ENCODE results near the gene UXT. TPM values are rescaled to one million over a fixed set of nuclear protein-coding genes. Genes with fewer than 3 reads are reported as not detected.

Gene UXT
- polyA plus RNA-seq, 1 of the 3 experiments (the other 2 are of a cell fraction): 205 TPM

- CTCF ChIA-PET: no interaction called here
- H3K27ac ChIP-seq (ENCODE audit: low read depth in 2 of 2, low read length in 1 of 2): no peak overlapping the region
- no peak for TF ChIP-seq CTCF (IDR thresholded peaks at IDR 0.05)
- no peak for TF ChIP-seq MEF2A (IDR thresholded peaks at IDR 0.05; ENCODE audit: borderline replicate concordance, low read depth)
- TF ChIP-seq PBX3 (IDR thresholded peaks at IDR 0.05): no peak
- no peak for TF ChIP-seq SIN3A (IDR thresholded peaks at IDR 0.05; ENCODE audit: borderline replicate concordance, low read depth, low read length)
- no peak for TF ChIP-seq RAD21 (IDR thresholded peaks at IDR 0.05; ENCODE audit: low read length)
- no peak for TF ChIP-seq FOSL2 (IDR thresholded peaks at IDR 0.05; ENCODE audit: borderline replicate concordance, low read depth)
- no peak for TF ChIP-seq FOXJ3 (CRISPR knock-in tag; IDR thresholded peaks at IDR 0.05)
- no peak for TF ChIP-seq NFIC (IDR thresholded peaks at IDR 0.05; ENCODE audit: borderline replicate concordance)
- TF ChIP-seq YY1 (IDR thresholded peaks at IDR 0.05; ENCODE audit: low read depth): no peak
- no peak for TF ChIP-seq ZBTB33 (IDR thresholded peaks at IDR 0.05; ENCODE audit: borderline replicate concordance, low read depth)
- H3K4me1 ChIP-seq (ENCODE audit: control insufficient read depth in 1 of 2, insufficient read depth in 2 of 2, low read depth in 1 of 2, low read length in 1 of 2): no peaks in the 10 kb centered on the region
- no peak overlapping the region for H3K4me2 ChIP-seq
- no peak overlapping the region for H3K4me3 ChIP-seq (ENCODE audit: low read depth in 2 of 2, low read length in 1 of 2)
- no peaks in the 10 kb centered on the region for H3K36me3 ChIP-seq (replicated peaks in 1 of 2; ENCODE audit: control insufficient read depth in 1 of 2, insufficient read depth in 2 of 2, low read length in 1 of 2)
- H3K9ac ChIP-seq: no peak overlapping the region
- DNase-seq: no peak
- no peaks in the 10 kb centered on the region for H3K9me2 ChIP-seq
- no peaks in the 10 kb centered on the region for H4K20me1 ChIP-seq (ENCODE audit: insufficient read depth)
- H3F3A ChIP-seq (replicated peaks; ENCODE audit: insufficient read depth): no peaks in the 10 kb centered on the region
- no peaks in the 10 kb centered on the region; the same call in 1 of the 2 replicates for H3K27me3 ChIP-seq (ENCODE audit: insufficient read depth)
- H2AFZ ChIP-seq (ENCODE audit: low read depth): no peak overlapping the region
- no peaks in the 10 kb centered on the region for H3K79me2 ChIP-seq (ENCODE audit: insufficient read depth)
- POLR2A ChIA-PET: interaction anchor here (0.9 to 1.8 kb wide), 2 partner anchors 12 to 30 kb away, joined by 3 to 5 read pairs; partner anchors contain the start of gene TIMP1
- H3K9me3 ChIP-seq: no peaks in the 10 kb centered on the region
Measured at GRCh38 chrX:47612418-47612817, 46.6 kb downstream of the UXT start.

GRCh38 chrX:47611926-47612325, 47.1 kb downstream of the UXT start:
- Histone ChIP-seq H3K9me3 (no peaks in the 10 kb centered on the region), H3K36me3 (replicated peaks in 1 of 2; ENCODE audit: control insufficient read depth in 1 of 2, insufficient read depth in 2 of 2, low read length in 1 of 2) (no peaks in the 10 kb centered on the region), H3K9me2 (no peaks in the 10 kb centered on the region), H4K20me1 (ENCODE audit: insufficient read depth) (no peaks in the 10 kb centered on the region), H3K9ac (no peak overlapping the region), H3F3A (replicated peaks; ENCODE audit: insufficient read depth) (no peaks in the 10 kb centered on the region), H3K27me3 (ENCODE audit: insufficient read depth) (no peaks in the 10 kb centered on the region; the same call in 1 of the 2 replicates), H3K79me2 (ENCODE audit: insufficient read depth) (no peaks in the 10 kb centered on the region), H3K27ac (ENCODE audit: low read depth in 2 of 2, low read length in 1 of 2) (no peak overlapping the region), H3K4me3 (ENCODE audit: low read depth in 2 of 2, low read length in 1 of 2) (no peak overlapping the region), H3K4me2 (no peak overlapping the region), H3K4me1 (ENCODE audit: control insufficient read depth in 1 of 2, insufficient read depth in 2 of 2, low read depth in 1 of 2, low read length in 1 of 2) (no peaks in the 10 kb centered on the region), H2AFZ (ENCODE audit: low read depth) (no peak overlapping the region)
- WGBS (ENCODE audit: low lambda C conversion rate): 47% methylated on average over 2 of the region's 2 CpGs
- CTCF ChIA-PET: no interaction called here
- no peak for DNase-seq
- TF ChIP-seq RAD21 (IDR thresholded peaks at IDR 0.05; ENCODE audit: low read length): no peak
- POLR2A ChIA-PET: interaction anchor here (0.9 to 1.8 kb wide), 2 partner anchors 12 to 30 kb away, joined by 3 to 5 read pairs; partner anchors contain the start of gene TIMP1

Measured in SK-N-SH (cell line).